HG02884 (cell line): ENCODE results near the gene TPSD1.
"Not testable (repeated sequence)": the region's sequence is repeated elsewhere in the genome, so short reads cannot be mapped to it uniquely, and the experiment has no call there.

Experiments used
- ATAC-seq: cut with Tn5 transposase; IDR thresholded peaks from one replicate; pipeline ENCODE4 v1.9.1; 2021; ENCODE audit warnings: mild to moderate bottlenecking, moderate library complexity; ENCODE audit not compliant: unreplicated experiment

TPSD1 gene

DNA sequence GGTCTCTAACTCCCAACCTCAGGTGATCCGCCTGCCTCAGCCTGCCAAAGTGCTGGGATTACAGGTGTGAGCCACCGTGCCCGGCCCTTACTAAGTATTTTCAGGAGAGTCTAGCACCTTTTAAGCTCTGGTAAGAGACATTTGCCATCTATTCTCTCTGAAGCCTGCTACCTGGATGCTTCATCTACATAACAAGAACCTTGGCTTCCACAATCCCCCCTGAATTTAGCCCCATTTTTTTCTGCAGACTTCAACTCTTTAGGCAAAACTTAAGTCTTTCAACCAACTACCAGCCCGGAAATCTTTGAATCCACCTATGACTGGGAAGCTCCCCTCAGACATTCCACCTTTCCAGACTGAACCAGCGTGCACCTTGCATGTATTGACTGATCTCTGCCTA lies 39.6 kb downstream of the TPSD1 start:
- no peak for ATAC-seq

DNA sequence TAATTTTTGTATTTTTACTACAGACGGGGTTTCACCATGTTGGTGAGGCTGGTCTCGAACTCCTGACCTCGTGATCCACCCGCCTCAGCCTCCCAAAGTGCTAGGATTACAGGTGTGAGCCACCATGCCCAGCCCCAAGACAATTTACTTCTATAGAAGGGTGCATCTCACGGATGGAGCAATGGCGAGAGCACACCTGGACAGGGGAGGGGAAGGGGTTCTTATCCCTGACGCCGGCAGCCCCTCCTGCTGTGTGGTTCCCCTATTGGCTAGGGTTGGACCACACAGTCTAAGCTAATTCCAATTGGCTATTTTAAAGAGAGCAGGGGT lies 40.8 kb downstream of the TPSD1 start:
- not testable (repeated sequence) for ATAC-seq

GRCh38 chr16:1297018-1297696 lies 41.3 kb downstream of the TPSD1 start:
- ATAC-seq = no peak

- ATAC-seq = no peak
Measured at GRCh38 chr16:1298406-1298805, 42.5 kb downstream of the TPSD1 start.

DNA sequence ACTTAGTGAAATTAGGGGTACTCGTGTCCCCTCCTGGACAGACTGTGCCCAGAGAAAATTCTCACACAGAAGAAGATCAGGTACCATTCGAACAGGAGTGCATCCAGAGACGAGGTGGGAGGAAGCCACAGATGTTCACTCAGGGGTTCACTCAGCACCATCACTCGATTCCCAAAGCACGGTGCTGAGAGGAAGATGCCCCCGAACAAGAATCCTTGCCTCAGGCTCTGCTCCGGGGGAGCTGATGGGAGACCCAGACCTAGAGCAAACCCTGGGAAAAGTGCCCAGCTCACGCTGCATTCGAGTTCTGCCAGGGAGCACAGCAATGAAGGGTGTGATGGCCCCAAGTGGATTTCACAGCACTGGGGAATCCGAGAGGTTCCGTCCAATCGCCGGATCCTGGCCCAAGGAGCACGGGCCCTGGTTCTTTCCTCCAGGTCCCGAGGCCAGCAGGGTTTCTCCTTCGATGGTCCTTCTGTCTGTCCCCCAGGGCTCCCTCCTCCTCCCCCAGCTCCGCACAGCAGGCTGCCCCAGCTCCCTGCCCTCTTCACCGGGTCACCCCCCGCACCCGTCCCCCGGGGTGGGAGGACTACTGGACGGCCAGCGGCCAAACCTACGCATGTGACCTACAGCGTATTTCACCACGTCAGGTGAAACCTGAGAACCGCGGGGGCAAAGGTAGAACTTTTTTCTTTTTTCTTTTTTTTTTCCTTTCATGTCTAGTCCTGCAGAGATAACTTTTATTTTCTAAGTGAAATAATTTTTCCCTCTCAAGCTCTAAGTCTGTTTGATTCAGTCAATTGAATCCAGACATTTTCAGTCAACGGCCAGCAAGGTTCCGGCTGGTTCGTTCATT lies 43.4 kb downstream of the TPSD1 start:
- no peak for ATAC-seq

- ATAC-seq = no peak
Measured at GRCh38 chr16:1299868-1300203, 44.0 kb downstream of the TPSD1 start.

- no peak for ATAC-seq
Measured at GRCh38 chr16:1300664-1301476, 45.0 kb downstream of the TPSD1 start.

DNA sequence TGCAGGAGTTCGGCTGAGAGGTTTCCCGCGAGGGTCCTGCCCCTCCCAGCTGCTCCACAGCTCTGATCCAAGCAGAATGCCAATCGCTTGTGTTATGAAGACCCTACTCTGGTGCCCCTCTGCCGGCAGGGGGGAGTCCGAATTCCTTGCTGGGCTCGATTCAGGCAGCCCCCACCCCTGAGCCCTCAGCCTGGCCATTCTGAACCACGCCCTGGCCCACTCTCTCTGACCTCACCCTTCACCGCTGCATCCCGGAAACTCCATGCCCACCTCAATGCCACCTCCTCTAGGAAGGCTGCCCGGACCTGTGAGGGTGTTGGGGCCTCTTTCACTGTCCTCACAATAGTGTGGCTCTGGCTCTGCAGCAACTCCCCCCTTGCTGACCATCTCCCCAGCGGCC lies 45.7 kb downstream of the TPSD1 start:
- ATAC-seq = no peak

GRCh38 chr16:1305823-1306222 lies 50.0 kb downstream of the TPSD1 start:
- ATAC-seq = no peak

DNA sequence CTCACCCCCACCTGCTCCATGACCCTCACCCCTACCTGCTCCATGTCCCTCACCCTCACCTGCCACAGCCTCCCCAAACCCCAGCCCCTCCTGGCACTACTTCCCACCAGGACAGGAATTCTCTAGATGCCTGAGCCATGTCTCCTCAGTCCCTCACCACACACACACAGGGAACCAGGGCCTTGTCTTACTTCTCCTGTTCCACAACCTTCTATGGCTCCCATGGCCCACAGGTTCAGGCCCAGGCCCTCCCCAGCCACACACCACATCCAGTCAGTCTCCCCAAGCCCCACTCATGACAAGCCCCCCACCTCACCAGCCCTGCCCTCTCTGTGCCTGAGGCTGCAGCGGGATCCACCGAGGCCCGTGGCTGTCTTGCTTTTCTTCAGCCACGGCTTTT lies 50.5 kb downstream of the TPSD1 start:
- ATAC-seq = no peak

DNA sequence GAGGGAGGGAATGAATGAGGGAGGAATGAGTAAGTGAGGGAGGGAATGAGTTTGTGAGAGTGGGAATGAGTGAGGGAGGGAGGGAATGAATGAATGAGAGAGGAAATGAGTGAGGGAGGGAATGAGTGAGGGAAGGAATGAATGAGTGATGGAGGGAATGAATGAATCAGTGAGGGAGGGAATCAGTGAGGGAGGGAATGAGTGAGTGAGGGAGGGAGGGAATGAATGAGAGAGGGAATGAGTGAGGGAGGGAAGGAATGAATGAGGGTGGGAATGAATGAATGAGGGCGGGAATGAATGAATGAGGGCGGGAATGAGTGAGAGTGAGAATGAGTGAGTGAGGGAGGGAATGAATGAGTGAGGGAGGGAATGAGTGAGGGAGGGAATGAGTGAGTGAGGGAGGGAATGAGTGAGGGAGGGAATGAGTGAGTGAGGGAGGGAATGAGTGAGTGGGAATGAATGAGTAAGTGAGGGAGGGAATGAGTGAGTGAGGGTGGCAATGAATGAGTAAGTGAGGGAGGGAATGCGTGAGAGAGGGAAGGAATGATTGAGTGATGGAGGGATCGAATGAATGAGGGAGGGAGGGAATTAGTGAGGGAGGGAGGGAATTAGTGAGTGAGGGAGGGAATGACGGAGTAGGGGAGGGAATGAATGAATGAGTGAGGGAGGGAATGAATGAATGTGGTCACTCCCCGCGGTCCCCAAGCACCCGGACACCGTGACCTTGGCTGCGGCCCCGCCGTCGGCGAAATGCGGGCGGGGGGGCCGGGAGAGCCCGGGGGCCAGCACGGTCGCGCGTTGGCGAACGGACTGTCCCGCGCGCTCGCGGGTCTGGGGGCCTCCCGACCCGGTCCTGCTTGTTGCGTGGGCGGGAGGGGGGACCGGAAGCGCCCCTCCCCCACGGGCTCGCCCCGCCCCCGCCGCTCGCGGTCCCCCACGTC lies 52.4 kb downstream of the TPSD1 start:
- peak; percentile 17 for ATAC-seq
